NOMO-1 treated with DMSO at 0.1 percent for 48 hours (cell line): ENCODE measurements around the gene SGTA.
"Not testable (repeated sequence)": the region's sequence is repeated elsewhere in the genome, so short reads cannot be mapped to it uniquely, and the experiment has no call there.

Experiments
- DNase-seq: peaks from one replicate; lab custom pipeline; 2025; ENCODE audit not compliant: unreplicated experiment; lab: John Stamatoyannopoulos, UW

The SGTA gene

DNA sequence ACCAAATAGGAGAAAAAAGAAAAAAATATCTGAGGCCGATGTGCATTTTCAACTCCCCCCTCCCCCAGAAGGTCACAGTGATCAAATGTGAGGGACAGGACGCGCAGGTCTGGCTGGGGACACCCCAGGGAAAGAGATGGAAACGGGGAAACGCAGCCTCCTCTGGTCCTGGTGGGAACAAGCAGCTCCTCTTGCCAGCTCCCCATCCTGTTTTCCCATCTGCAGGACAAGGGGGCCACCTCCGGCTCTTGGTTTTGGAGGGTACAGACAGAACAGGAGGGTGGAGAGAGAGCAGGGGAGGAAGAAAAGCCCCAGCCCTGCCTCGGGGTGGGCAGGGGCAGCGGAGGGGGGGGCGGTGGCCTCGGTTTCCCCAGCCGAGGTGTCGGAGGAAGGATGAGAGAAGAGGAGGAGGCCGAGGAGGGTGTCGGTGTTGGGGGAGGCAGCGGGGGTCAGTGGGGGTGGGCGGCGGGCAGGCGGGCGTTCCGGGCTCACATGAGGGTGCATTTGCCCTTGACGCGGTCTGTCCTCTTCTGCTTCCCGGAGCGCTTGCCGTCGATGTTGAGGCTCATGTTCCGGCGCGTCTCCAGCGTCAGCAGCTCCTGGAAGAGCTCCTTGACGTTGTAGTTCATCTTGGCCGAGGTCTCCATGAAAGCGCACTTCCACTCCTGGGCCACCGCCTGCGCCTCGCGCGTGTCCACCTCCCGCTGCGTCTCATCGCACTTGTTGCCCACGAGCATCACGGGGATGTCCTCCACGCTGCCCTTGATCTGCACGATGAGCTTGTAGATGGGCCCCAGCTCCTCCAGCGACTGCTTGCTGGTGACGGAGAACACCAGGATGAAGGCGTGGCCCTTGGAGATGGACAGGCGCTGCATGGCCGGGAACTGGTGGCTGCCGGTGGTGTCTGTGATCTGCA lies 66.1 kb downstream of the SGTA start:
- no peak for DNase-seq

- DNase-seq: no peak
These were observed 66.8 kb downstream of the SGTA start for GRCh38 chr19:2716275-2716650.

- DNase-seq: no peak
These were observed 67.4 kb downstream of the SGTA start for GRCh38 chr19:2715470-2716274.

GRCh38 chr19:2714531-2715269 lies 68.4 kb downstream of the SGTA start:
- DNase-seq: no peak

DNA sequence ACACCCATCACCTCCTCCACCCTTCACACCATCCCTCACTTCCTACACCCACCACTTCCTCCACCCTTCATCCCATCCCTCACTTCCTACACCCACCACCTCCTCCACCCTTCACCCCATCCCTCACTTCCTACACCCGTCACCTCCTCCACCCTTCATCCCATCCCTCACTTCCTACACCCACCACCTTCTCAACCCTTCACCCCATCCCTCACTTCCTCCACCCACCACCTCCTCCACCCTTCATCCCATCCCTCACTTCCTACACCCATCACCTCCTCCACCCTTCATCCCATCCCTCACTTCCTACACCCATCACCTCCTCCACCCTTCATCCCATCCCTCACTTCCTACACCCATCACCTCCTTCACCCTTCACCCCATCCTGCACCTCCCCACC lies 69.0 kb downstream of the SGTA start:
- not testable (repeated sequence) for DNase-seq

DNA sequence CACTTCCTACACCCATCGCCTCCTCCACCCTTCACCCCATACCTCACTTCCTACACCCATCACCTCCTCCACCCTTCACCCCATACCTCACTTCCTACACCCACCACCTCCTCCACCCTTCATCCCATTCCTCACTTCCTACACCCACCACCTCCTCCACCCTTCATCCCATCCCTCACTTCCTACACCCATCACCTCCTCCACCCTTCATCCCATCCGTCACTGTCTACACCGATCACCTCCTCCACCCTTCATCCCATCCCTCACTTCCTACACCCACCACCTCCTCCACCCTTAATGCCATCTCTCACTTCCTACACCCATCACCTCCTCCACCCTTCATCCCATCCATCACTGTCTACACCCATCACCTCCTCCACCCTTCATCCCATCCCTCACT lies 69.9 kb downstream of the SGTA start:
- DNase-seq: not testable (repeated sequence)

DNA sequence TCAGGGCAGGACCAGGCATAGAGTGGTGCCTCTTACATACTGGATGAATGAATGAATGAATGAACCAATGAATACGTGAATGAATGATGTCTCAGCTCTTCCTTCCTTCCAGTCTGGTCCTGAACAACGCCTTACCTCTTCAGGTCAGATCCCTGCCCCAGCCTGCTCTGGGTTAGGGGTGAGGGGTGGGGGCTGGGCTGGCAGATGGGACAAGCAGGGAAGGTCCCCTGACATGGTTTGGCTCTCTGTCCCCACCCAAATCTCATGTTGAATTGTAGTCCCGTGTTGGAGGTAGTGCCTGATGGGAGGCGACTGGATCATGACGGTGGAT lies 71.2 kb downstream of the SGTA start:
- DNase-seq: no peak

- peak; percentile 40 for DNase-seq
These were observed 71.8 kb downstream of the SGTA start for GRCh38 chr19:2711172-2711874.

DNA sequence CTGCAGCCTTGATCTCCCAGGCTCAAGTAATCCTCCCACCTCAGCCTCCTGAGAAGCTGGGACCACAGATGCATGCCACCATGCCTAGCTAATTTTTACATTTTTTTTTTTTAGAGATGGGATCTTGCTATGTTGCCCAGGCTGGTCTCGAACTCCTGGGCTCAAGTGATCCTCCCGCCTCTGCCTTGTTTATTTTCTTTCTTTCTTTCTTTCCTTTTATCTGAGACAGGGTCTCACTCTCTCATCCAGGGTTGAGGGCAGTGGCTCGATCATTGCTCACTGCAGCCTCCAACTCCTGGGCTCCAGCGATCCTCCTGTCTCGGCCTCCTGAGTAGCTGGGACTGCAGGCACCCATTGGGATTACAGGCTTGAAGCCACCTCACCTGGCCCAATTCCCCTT lies 76.8 kb downstream of the SGTA start:
- no peak for DNase-seq
